ENCODE results near the gene EHBP1. TPM values are rescaled to one million over a fixed set of nuclear protein-coding genes. Genes with fewer than 3 reads are reported as not detected.
"Not testable (repeated sequence)": the region's sequence is repeated elsewhere in the genome, so short reads cannot be mapped to it uniquely, and the experiment has no call there.

The EHBP1 gene
- polyA plus RNA-seq, 3 donors, result 44.8 to 54.3 (median 50.8) TPM

DNA sequence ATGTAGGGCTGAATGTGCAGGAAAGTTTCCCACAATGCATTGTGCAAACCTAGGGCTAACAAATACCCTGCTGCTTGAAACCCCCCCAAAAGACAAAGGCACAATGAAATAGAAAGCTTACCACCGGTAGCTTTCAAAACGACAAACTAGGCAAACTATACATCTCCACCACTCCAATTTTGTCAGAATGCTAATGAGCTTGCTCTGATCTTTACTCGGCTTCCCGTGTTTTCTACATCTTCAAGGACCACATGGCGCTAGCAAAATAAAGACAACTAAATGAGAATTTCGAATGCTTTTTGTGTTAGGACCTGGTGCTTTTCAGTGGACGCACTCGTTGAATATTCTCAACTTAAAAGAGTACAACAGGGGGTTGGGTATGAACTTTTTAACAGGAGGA lies 307.9 kb downstream of the EHBP1 start:
- no peak for DNase-seq (ENCODE audit: extremely low read depth in 1 of 11, low read depth in 9 of 11, low spot score in 4 of 11)

GRCh38 chr2:63015389-63015788 lies 309.9 kb downstream of the EHBP1 start:
- DNase-seq (ENCODE audit: extremely low read depth in 1 of 11, low read depth in 9 of 11, low spot score in 4 of 11), result no peak

DNA sequence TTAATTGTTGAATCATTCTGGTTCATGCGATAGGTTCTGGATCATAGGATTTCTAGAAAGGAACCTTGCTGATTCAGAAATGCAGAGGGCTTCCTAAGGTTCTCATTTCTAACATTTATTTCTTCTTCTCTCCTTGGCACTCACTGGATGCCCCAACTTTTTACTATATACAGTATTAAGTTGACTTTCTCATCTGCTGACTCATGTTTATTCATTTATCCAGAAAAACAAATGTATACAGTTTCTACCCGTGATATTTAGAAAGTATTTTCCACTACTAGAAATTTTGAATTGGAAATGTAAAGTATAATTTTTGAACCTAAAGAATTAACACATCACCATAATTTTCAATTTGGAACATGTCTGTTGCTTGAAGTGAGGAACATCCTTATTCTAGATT lies 312.9 kb downstream of the EHBP1 start:
- no peak for DNase-seq (ENCODE audit: extremely low read depth in 1 of 11, low read depth in 9 of 11, low spot score in 4 of 11)

- DNase-seq (ENCODE audit: extremely low read depth in 1 of 11, low read depth in 9 of 11, low spot score in 4 of 11), result not testable (repeated sequence)
Observed at GRCh38 chr2:63019686-63020085, 314.2 kb downstream of the EHBP1 start.

GRCh38 chr2:63023444-63023843 lies 317.9 kb downstream of the EHBP1 start:
- DNase-seq (ENCODE audit: extremely low read depth in 1 of 11, low read depth in 9 of 11, low spot score in 4 of 11), result no peak

- no peak for DNase-seq (ENCODE audit: extremely low read depth in 1 of 11, low read depth in 9 of 11, low spot score in 4 of 11)
Observed at GRCh38 chr2:63027220-63027619, 321.7 kb downstream of the EHBP1 start.

GRCh38 chr2:63029058-63029457 lies 323.5 kb downstream of the EHBP1 start:
- no peak for DNase-seq (ENCODE audit: extremely low read depth in 1 of 11, low read depth in 9 of 11, low spot score in 4 of 11)

- DNase-seq (ENCODE audit: extremely low read depth in 1 of 11, low read depth in 9 of 11, low spot score in 4 of 11), result no peak
Observed at GRCh38 chr2:63034526-63034925, 329.0 kb downstream of the EHBP1 start.

DNA sequence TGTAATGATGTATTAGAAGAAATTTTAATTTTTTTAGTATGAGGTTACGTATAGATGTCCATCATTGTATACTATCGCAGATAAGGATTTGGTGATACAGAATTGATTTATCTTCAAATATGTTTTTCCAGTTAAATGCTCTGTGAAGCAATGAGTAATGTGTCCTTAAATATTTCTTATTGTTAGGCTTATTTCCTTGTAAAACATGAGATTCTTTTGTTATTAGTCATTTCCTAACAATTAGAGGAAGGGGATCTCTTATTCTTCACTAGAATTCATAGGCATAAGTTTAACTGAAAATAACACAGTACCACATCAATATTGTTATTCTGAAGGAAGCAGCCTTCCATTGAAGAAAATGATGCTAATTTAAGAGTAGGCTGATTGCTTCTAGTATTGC lies 329.7 kb downstream of the EHBP1 start:
- DNase-seq (ENCODE audit: extremely low read depth in 1 of 11, low read depth in 9 of 11, low spot score in 4 of 11), result no peak

DNA sequence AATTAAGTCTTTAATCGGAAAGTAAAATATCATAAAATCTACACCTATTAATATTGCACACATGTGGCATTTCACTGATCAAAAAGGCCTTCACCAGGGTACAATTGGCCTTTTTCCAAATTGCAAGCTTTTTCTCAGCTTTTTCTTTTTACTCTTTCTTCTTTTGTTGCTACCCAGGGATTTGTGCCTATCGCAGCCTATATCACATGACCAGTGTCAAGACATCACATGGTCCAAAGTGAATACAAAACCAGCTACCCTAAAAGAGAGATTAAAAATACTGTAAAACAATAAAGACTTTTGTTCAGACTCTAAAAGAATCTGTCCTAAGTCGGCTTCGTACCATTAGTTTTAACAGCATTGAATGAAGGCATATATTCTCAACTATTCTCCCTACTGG lies 330.1 kb downstream of the EHBP1 start:
- DNase-seq (ENCODE audit: extremely low read depth in 1 of 11, low read depth in 9 of 11, low spot score in 4 of 11), result no peak

GRCh38 chr2:63038034-63038433 lies 332.5 kb downstream of the EHBP1 start:
- no peak for DNase-seq (ENCODE audit: extremely low read depth in 1 of 11, low read depth in 9 of 11, low spot score in 4 of 11)

- no peak for DNase-seq (ENCODE audit: extremely low read depth in 1 of 11, low read depth in 9 of 11, low spot score in 4 of 11)
Observed at GRCh38 chr2:63040586-63040985, 335.1 kb downstream of the EHBP1 start.

DNA sequence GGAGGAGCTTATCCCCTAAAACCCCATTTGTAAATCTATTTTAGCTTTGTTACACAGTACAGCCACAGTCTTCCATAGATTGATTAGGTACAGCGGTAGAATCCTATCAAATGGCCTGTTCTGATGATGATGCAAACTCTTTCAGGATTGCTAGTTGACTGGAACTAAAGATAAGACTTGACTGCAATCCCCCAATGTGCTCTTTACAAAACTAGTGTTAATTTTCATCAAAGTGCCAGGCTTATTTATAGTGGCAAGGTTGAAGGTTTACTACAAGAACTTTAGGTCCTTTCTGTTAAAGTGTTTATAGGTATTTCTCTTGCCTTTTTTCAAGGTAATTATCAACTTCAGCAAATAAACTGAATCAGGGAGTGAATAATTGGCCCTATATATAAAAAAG lies 336.1 kb downstream of the EHBP1 start:
- no peak for DNase-seq (ENCODE audit: extremely low read depth in 1 of 11, low read depth in 9 of 11, low spot score in 4 of 11)

DNA sequence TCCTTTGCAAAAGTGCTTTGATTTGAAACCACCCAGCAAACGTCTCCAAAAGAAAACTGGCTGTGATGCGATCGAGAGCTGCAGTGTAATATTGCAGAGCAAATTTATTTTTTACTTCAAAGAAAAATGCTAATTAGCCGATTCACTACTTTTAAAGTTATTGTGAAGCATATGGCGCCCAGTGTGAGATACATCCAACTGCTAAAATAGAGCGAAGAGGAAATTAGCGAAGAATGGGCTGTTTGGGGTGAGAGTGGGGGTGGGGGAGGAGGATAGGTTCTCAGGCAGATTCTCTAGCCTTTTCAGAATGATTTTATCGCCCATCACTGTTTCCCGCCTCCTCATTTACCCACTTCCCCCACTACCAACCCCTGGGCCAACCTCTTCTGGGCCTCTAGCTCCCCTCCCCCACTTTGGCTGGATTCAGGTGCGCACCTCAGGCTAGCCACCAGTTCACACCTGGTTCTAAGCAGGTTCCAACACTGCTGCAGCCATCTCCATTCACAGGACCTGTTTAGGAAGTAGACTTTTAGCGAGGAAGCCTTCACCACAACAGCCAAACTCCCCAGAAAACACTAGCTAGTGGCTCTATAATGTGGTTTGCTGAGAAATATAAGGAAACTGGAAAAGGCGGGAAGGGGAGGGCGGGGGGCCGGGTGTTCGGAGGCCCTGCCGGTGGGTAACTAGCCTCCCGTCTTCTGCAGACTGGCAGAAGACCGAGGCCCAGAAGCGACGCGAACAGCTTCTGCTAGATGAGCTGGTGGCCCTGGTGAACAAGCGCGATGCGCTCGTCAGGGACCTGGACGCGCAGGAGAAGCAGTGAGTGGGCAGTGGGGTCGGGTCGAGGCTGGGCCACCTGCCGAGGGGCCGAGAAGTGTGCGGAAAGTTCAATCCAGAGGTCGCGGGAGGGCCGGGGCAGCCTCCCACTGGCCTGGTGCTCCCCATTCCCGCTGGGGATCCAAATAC lies 339.1 kb downstream of the EHBP1 start:
- DNase-seq (ENCODE audit: extremely low read depth in 1 of 11, low read depth in 9 of 11, low spot score in 4 of 11), result no peak

GRCh38 chr2:63046552-63046951 lies 341.0 kb downstream of the EHBP1 start:
- DNase-seq (ENCODE audit: extremely low read depth in 1 of 11, low read depth in 9 of 11, low spot score in 4 of 11), result no peak

GRCh38 chr2:63046961-63047320 lies 341.4 kb downstream of the EHBP1 start:
- no peak for DNase-seq (ENCODE audit: extremely low read depth in 1 of 11, low read depth in 9 of 11, low spot score in 4 of 11)

- DNase-seq (ENCODE audit: extremely low read depth in 1 of 11, low read depth in 9 of 11, low spot score in 4 of 11), result no peak
Observed at GRCh38 chr2:63047321-63048279, 342.1 kb downstream of the EHBP1 start.

DNA sequence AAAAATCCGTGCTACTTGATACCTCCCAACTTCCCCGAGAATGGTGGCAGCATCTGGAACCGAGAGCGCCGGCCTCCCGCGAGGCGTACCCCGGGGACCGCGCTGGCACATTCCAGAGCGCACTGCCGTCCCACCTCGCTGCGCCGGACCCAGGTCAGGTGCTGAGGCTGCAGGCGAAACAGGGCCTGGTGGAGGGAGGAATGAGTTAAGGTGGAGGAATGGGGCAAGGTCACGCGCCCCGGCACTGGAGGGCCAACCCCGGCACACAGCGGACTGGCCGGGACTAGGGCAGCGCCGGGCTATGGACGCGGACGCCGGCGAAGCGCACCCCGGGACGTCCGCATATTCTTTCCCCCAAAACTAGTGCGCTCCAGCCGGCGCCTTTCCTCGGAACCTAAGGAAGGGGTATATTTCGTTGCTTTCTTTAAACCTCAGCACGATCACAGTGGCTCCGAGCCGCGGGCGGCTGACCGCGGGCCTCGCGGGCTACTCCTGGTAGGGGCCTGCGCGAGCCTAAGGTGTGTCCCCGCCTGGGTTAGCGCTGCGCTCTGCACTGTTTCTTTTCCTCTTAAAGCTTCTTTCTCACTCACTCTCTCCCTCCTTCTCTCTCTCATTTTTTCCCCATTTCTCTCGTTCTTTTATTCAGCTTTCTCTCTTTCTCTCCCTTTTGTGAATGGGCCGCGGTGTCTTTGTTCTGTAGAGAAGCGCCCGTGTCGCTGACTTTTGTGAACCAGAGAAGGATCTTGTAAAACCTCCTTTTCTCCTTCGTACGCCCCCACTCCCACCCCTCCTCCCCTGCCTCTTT lies 343.1 kb downstream of the EHBP1 start:
- no peak for DNase-seq (ENCODE audit: extremely low read depth in 1 of 11, low read depth in 9 of 11, low spot score in 4 of 11)

Data from renal cortex interstitium (tissue), 11 donors.